Neuronal stem cell (in vitro differentiated cells): ENCODE data around the gene CAPN8.
"Not testable (repeated sequence)": the region's sequence is repeated elsewhere in the genome, so short reads cannot be mapped to it uniquely, and the experiment has no call there.

Experiments used
- DNase-seq: peaks from one replicate; pipeline ENCODE4 v3.0.0-alpha.2; 2013; ENCODE audit warnings: low spot score
- H2AFZ ChIP-seq: one replicate; pipeline ENCODE4 v1.6.1; 2013; ENCODE audit warnings: mild to moderate bottlenecking, low read length, inconsistent platforms
- H2AK5ac ChIP-seq: 2 replicates; pipeline ENCODE4 v1.6.1; 2013; ENCODE audit warnings: low read depth, mild to moderate bottlenecking, inconsistent platforms, low read length, moderate library complexity, mixed read lengths
- H2BK120ac ChIP-seq: 2 replicates; pipeline ENCODE4 v1.6.1; 2013; ENCODE audit warnings: low read depth, mild to moderate bottlenecking, inconsistent platforms, low read length, moderate library complexity, mixed read lengths
- H2BK12ac ChIP-seq: one replicate; pipeline ENCODE4 v1.6.1; 2013; ENCODE audit warnings: low read length, inconsistent platforms
- H2BK15ac ChIP-seq: 2 replicates; pipeline ENCODE4 v1.6.1; 2013; ENCODE audit warnings: mild to moderate bottlenecking, low read length, inconsistent platforms, mixed read lengths
- H2BK5ac ChIP-seq: one replicate; pipeline ENCODE4 v1.6.1; 2013; ENCODE audit warnings: inconsistent platforms, mild to moderate bottlenecking, low read length, moderate library complexity
- H3K14ac ChIP-seq: one replicate; pipeline ENCODE4 v1.6.1; 2013; ENCODE audit warnings: low read length, inconsistent platforms
- H3K18ac ChIP-seq: 2 replicates; pipeline ENCODE4 v1.6.1; 2013; ENCODE audit warnings: low read length, inconsistent platforms
- H3K23ac ChIP-seq: 2 replicates; pipeline ENCODE4 v1.6.1; 2013; ENCODE audit warnings: low read depth, mild to moderate bottlenecking, mixed read lengths, low read length, inconsistent platforms; ENCODE audit not compliant: poor library complexity
- H3K27ac ChIP-seq: replicated peaks from 3 replicates; pipeline ENCODE4 v1.5.1; 2013; ENCODE audit warnings: low read length, inconsistent platforms
- H3K27me3 ChIP-seq, 3 experiments: 2 replicates each; pipeline ENCODE4 v1.6.1; 2013; ENCODE audit warnings: low read length in 3 of 3, mild to moderate bottlenecking in 2 of 3, inconsistent platforms in 1 of 3, low read depth in 1 of 3, mixed read lengths in 1 of 3, moderate library complexity in 1 of 3; ENCODE audit not compliant: control insufficient read depth in 3 of 3, insufficient read depth in 3 of 3
- H3K36me3 ChIP-seq, 2 donors: replicated peaks in 1 of 2; 2 replicates each; pipeline ENCODE4 v1.6.1; 2013; ENCODE audit warnings: low read length in 2 of 2; ENCODE audit not compliant: control insufficient read depth in 2 of 2, insufficient read depth in 2 of 2
- H3K4ac ChIP-seq: 2 replicates; pipeline ENCODE4 v1.6.1; 2013; ENCODE audit warnings: inconsistent platforms, mild to moderate bottlenecking, low read length, moderate library complexity
- H3K4me1 ChIP-seq, 2 donors: 1 replicate in 1 of 2; 2 replicates in 1 of 2; pipeline ENCODE4 v1.6.1; 2013; ENCODE audit warnings: low read length in 2 of 2, low read depth in 1 of 2; ENCODE audit not compliant: control insufficient read depth in 2 of 2, insufficient read depth in 1 of 2
- H3K4me2 ChIP-seq: one replicate; pipeline ENCODE4 v1.6.1; 2013; ENCODE audit warnings: mild to moderate bottlenecking, low read length, inconsistent platforms; ENCODE audit not compliant: insufficient read depth, poor library complexity, severe bottlenecking
- H3K4me3 ChIP-seq, 2 donors: 2 replicates each; pipeline ENCODE4 v1.5.1; 2013; ENCODE audit warnings: low read length in 2 of 2, mild to moderate bottlenecking in 2 of 2, inconsistent platforms in 1 of 2, moderate library complexity in 1 of 2
- H3K79me1 ChIP-seq: one replicate; pipeline ENCODE4 v1.6.1; 2013; ENCODE audit warnings: low read depth, mild to moderate bottlenecking, inconsistent platforms, low read length, moderate library complexity
- H3K9ac ChIP-seq: one replicate; pipeline ENCODE4 v1.6.1; 2013; ENCODE audit warnings: mild to moderate bottlenecking, low read depth, low read length, inconsistent platforms; ENCODE audit not compliant: poor library complexity
- H3K9me3 ChIP-seq, 2 donors: replicated peaks in 1 of 2; 2 replicates each; pipeline versions ENCODE3 to v1.6.1; 2013; ENCODE audit warnings: low read length in 2 of 2, mild to moderate bottlenecking in 2 of 2, inconsistent platforms in 1 of 2, low read depth in 1 of 2, mixed read lengths in 1 of 2, moderate library complexity in 1 of 2; ENCODE audit not compliant: control insufficient read depth in 2 of 2, insufficient read depth in 1 of 2
- H4K8ac ChIP-seq: one replicate; pipeline ENCODE4 v1.6.1; 2013; ENCODE audit warnings: low read depth, mild to moderate bottlenecking, inconsistent platforms, low read length, moderate library complexity
- H4K91ac ChIP-seq: one replicate; pipeline ENCODE4 v1.6.1; 2013; ENCODE audit warnings: low read length, low read depth, mild to moderate bottlenecking, inconsistent platforms; ENCODE audit not compliant: poor library complexity
- WGBS, 2 donors: extraction: QIAGEN DNeasy Blood & Tissue Kit; methylation state at CpG; one replicate each; pipeline ENCODE4 v1.1.7; 2013; ENCODE audit warnings: missing lambda C conversion rate in 2 of 2, mixed read lengths in 1 of 2; ENCODE audit not compliant: insufficient read length in 2 of 2, insufficient replicate concordance in 1 of 2; ENCODE audit errors: extremely low coverage in 2 of 2; 5-methylcytosine and 5-hydroxymethylcytosine counted together

Gene CAPN8

GRCh38 chr1:223518553-223518952, 146.9 kb downstream of the CAPN8 start:
- H3K4me1 ChIP-seq, H3K36me3 ChIP-seq, H2BK15ac ChIP-seq, H3K14ac ChIP-seq, H3K79me1 ChIP-seq, DNase-seq, H2AK5ac ChIP-seq, H3K4ac ChIP-seq, H2BK120ac ChIP-seq, H3K9ac ChIP-seq, H3K27ac ChIP-seq, H2BK5ac ChIP-seq, H3K4me2 ChIP-seq, H3K18ac ChIP-seq, H4K8ac ChIP-seq, H3K27me3 ChIP-seq, H2BK12ac ChIP-seq, H3K4me3 ChIP-seq, H4K91ac ChIP-seq, H3K9me3 ChIP-seq, H2AFZ ChIP-seq, H3K23ac ChIP-seq: not testable (repeated sequence)
- WGBS, 2 donors, result no CpG with 5 or more reads among the region's 1 CpG

GRCh38 chr1:223515926-223516325, 149.6 kb downstream of the CAPN8 start:
- H4K8ac ChIP-seq, result no peak overlapping the region
- no CpG with 5 or more reads among the region's 7 CpGs for WGBS, 2 donors
- no peak for DNase-seq
- peak overlapping the region; percentile 16 for H2BK5ac ChIP-seq
- H3K36me3 ChIP-seq, result no peaks in the 10 kb centered on the region
- H4K91ac ChIP-seq, result no peak overlapping the region
- H2BK12ac ChIP-seq, result no peak overlapping the region
- no peak overlapping the region for H3K23ac ChIP-seq
- H3K79me1 ChIP-seq, result no peaks in the 10 kb centered on the region
- H3K14ac ChIP-seq, result no peak overlapping the region
- no peak overlapping the region for H3K27ac ChIP-seq
- no peak overlapping the region for H2AFZ ChIP-seq
- H3K4me3 ChIP-seq, result no peak overlapping the region
- H2BK15ac ChIP-seq, result no peak overlapping the region
- no peak overlapping the region for H2BK120ac ChIP-seq
- H3K9ac ChIP-seq, result no peak overlapping the region
- peak overlapping the region; percentile 63 for H2AK5ac ChIP-seq
- no peak overlapping the region for H3K4me2 ChIP-seq
- H3K4me1 ChIP-seq, result no peaks in the 10 kb centered on the region
- H3K27me3 ChIP-seq, result no peaks in the 10 kb centered on the region
- peaks cover 0 to 6% of the 10 kb centered on the region in 2 donors for H3K9me3 ChIP-seq
- peak overlapping the region; percentile 82 for H3K18ac ChIP-seq
- H3K4ac ChIP-seq, result peak overlapping the region; percentile 54

- no peaks in the 10 kb centered on the region for H3K36me3 ChIP-seq
- no peak overlapping the region for H2BK5ac ChIP-seq
- H3K4me1 ChIP-seq, result no peaks in the 10 kb centered on the region
- H2AK5ac ChIP-seq, result no peak overlapping the region
- H3K79me1 ChIP-seq, result no peaks in the 10 kb centered on the region
- no peak overlapping the region for H3K14ac ChIP-seq
- H2AFZ ChIP-seq, result no peak overlapping the region
- no peak overlapping the region for H3K4ac ChIP-seq
- H2BK15ac ChIP-seq, result no peak overlapping the region
- no peak overlapping the region for H4K91ac ChIP-seq
- no peak overlapping the region for H3K23ac ChIP-seq
- H4K8ac ChIP-seq, result no peak overlapping the region
- no peak for DNase-seq
- no CpG with 5 or more reads among the region's 5 CpGs for WGBS, 2 donors
- no peaks in the 10 kb centered on the region for H3K27me3 ChIP-seq
- no peak overlapping the region for H3K18ac ChIP-seq
- no peak overlapping the region for H3K27ac ChIP-seq
- no peak overlapping the region for H3K9ac ChIP-seq
- H3K9me3 ChIP-seq, result peaks cover 0 to 6% of the 10 kb centered on the region in 2 donors
- H3K4me2 ChIP-seq, result no peak overlapping the region
- no peak overlapping the region for H2BK12ac ChIP-seq
- H2BK120ac ChIP-seq, result no peak overlapping the region
- no peak overlapping the region for H3K4me3 ChIP-seq
Measured at GRCh38 chr1:223515421-223515820, 150.1 kb downstream of the CAPN8 start.

- H2BK15ac ChIP-seq, result no peak overlapping the region
- peaks cover 0 to 3% of the 10 kb centered on the region in 2 donors for H3K9me3 ChIP-seq
- no peak overlapping the region for H4K8ac ChIP-seq
- no peak for DNase-seq
- H3K14ac ChIP-seq, result no peak overlapping the region
- H2AK5ac ChIP-seq, result no peak overlapping the region
- H3K4ac ChIP-seq, result no peak overlapping the region
- H3K27me3 ChIP-seq, result no peaks in the 10 kb centered on the region
- H2BK5ac ChIP-seq, result no peak overlapping the region
- H3K23ac ChIP-seq, result no peak overlapping the region
- H3K36me3 ChIP-seq, result no peaks in the 10 kb centered on the region
- H3K4me1 ChIP-seq, result no peaks in the 10 kb centered on the region
- no CpG with 5 or more reads among the region's 2 CpGs for WGBS, 2 donors
- H2BK12ac ChIP-seq, result no peak overlapping the region
- H3K18ac ChIP-seq, result no peak overlapping the region
- no peak overlapping the region for H3K9ac ChIP-seq
- no peak overlapping the region for H3K4me3 ChIP-seq
- no peak overlapping the region for H2BK120ac ChIP-seq
- H3K4me2 ChIP-seq, result no peak overlapping the region
- H3K27ac ChIP-seq, result no peak overlapping the region
- no peak overlapping the region for H2AFZ ChIP-seq
- H3K79me1 ChIP-seq, result no peaks in the 10 kb centered on the region
- no peak overlapping the region for H4K91ac ChIP-seq
Measured at GRCh38 chr1:223514644-223515043, 150.9 kb downstream of the CAPN8 start.
